NCI-H1930 (cell line): ENCODE results near the gene ING5.
A peak's percentile ranks its signal among the peaks of the same experiment; 100 is the strongest.
"Not testable (repeated sequence)": the region's sequence is repeated elsewhere in the genome, so short reads cannot be mapped to it uniquely, and the experiment has no call there.

Experiments
- DNase-seq, 2 experiments: peaks; one replicate each; lab custom pipeline; 2025; lab: John Stamatoyannopoulos, UW

The ING5 gene

GRCh38 chr2:241701399-241702154 lies at the start of gene ING5:
Gene ING5, plus strand, starts transcription at chr2:241702039. Its CDS starts 27 bp downstream, at chr2:241702066.
- DNase-seq, result peak; percentile 87 to 96

- DNase-seq, result no peak
Observed at GRCh38 chr2:241652142-241652541, 49.7 kb upstream of the ING5 start.

GRCh38 chr2:241652722-241653121 lies 49.1 kb upstream of the ING5 start:
- no peak for DNase-seq

GRCh38 chr2:241653210-241653750 lies 48.6 kb upstream of the ING5 start:
- no peak for DNase-seq

- DNase-seq, result no peak
Observed at GRCh38 chr2:241654551-241654950, 47.3 kb upstream of the ING5 start.

- DNase-seq, result no peak
Observed at GRCh38 chr2:241655516-241656189, 46.2 kb upstream of the ING5 start.

- DNase-seq, result no peak
Observed at GRCh38 chr2:241656190-241656741, 45.6 kb upstream of the ING5 start.

GRCh38 chr2:241657786-241658254 lies 44.0 kb upstream of the ING5 start:
- no peak for DNase-seq

- DNase-seq, result no peak
Observed at GRCh38 chr2:241658296-241658695, 43.5 kb upstream of the ING5 start.

- DNase-seq, result peak; percentile 20 to 34
Observed at GRCh38 chr2:241659150-241659739, 42.6 kb upstream of the ING5 start.

GRCh38 chr2:241660593-241661213 lies 41.1 kb upstream of the ING5 start:
- DNase-seq, result no peak

GRCh38 chr2:241662731-241663130 lies 39.1 kb upstream of the ING5 start:
- not testable (repeated sequence) for DNase-seq

- no peak for DNase-seq
Observed at GRCh38 chr2:241665731-241666440, 36.0 kb upstream of the ING5 start.

- DNase-seq, result no peak
Observed at GRCh38 chr2:241666627-241667400, 35.0 kb upstream of the ING5 start.

- DNase-seq, result no peak
Observed at GRCh38 chr2:241668354-241668753, 33.5 kb upstream of the ING5 start.

GRCh38 chr2:241668839-241669238 lies 33.0 kb upstream of the ING5 start:
- no peak for DNase-seq

GRCh38 chr2:241670333-241671110 lies 31.3 kb upstream of the ING5 start:
- no peak for DNase-seq

- DNase-seq, result no peak
Observed at GRCh38 chr2:241671457-241672240, 30.2 kb upstream of the ING5 start.
